Measurements from ENCODE around the gene PRIMA1. TPM values are rescaled to one million over a fixed set of nuclear protein-coding genes. Genes with fewer than 3 reads are reported as not detected.

Gene PRIMA1
- total and polyA plus RNA-seq, 9 of the 15 experiments (the other 6 are each of a cell fraction or from before 2014, with no cell fraction given): not detected

GRCh38 chr14:93824518-93825234 is 36.4 kb upstream of the PRIMA1 start:
- Histone ChIP-seq H3K9me3 (replicated peaks; ENCODE audit: control insufficient read depth, insufficient read depth, low read depth, low read length) (no peaks in the 10 kb centered on the region), H2AFZ (ENCODE audit: low read depth, low read length) (no peak overlapping the region), H3K27me3 (ENCODE audit: control insufficient read depth in 2 of 2, insufficient read depth in 2 of 2, low read length in 2 of 2) (no peaks in the 10 kb centered on the region; a peak in 1 of 5 replicates), H3K4me2 (ENCODE audit: insufficient read depth, low read length) (no peak overlapping the region), H3K36me3 (ENCODE audit: control insufficient read depth, insufficient read depth, low read length) (no peaks in the 10 kb centered on the region), H3K27ac (ENCODE audit: extremely low read depth, low read depth, low read length) (no peak overlapping the region), H3K4me1 (replicated peaks in 1 of 2; ENCODE audit: control insufficient read depth in 2 of 2, insufficient read depth in 2 of 2, low read length in 2 of 2) (peaks cover 0 to 4% of the 10 kb centered on the region in 2 experiments; a peak in 2 of 5 replicates), H3K4me3 (no peak overlapping the region), H3K9me1 (ENCODE audit: control insufficient read depth, insufficient read depth, low read length) (no peaks in the 10 kb centered on the region), H3K79me2 (ENCODE audit: control insufficient read depth, insufficient read depth, low read length) (no peaks in the 10 kb centered on the region), H3K9ac (ENCODE audit: insufficient read depth in 1 of 2, low read depth in 2 of 2, low read length in 2 of 2) (no peak overlapping the region), H4K20me1 (replicated peaks; ENCODE audit: control insufficient read depth, insufficient read depth, low read length) (no peaks in the 10 kb centered on the region)
- no peak for FAIRE-seq
- intact Hi-C loops (cut with micrococcal nuclease): no loop called here
- no peak for TF ChIP-seq SAFB2 (IDR thresholded peaks at IDR 0.05; ENCODE audit: borderline replicate concordance, low read depth, low read length, severe bottlenecking)
- TF ChIP-seq CTCF (IDR thresholded peaks at IDR 0.05 in 2 of 3, conservative IDR thresholded peaks at IDR 0.05 in 1 of 3; ENCODE audit: insufficient read depth in 2 of 3, low read depth in 1 of 3, low read length in 3 of 3): no peak
- no peak for TF ChIP-seq FOXM1 (IDR thresholded peaks at IDR 0.05; ENCODE audit: low read depth)
- TF ChIP-seq FOXM1 (CRISPR knock-in tag; IDR thresholded peaks at IDR 0.05; ENCODE audit: low read depth): no peak
- TF ChIP-seq HEY1 (CRISPR knock-in tag; IDR thresholded peaks at IDR 0.05; ENCODE audit: borderline replicate concordance): no peak
- no peak for TF ChIP-seq AFF1 (IDR thresholded peaks at IDR 0.05; ENCODE audit: low read depth in 1 of 2, partially characterized antibody in 2 of 2)
- TF ChIP-seq ZNF75A (CRISPR knock-in tag; IDR thresholded peaks at IDR 0.05): no peak
- TF ChIP-seq HDAC6 (IDR thresholded peaks at IDR 0.05; ENCODE audit: low read depth, low read length): no peak
- no peak for TF ChIP-seq MXI1 (IDR thresholded peaks at IDR 0.05; ENCODE audit: low read depth, low read length)
- TF ChIP-seq STAT5A (IDR thresholded peaks at IDR 0.05; ENCODE audit: borderline replicate concordance, low read length): no peak
- no peak for TF ChIP-seq TBP (optimal IDR thresholded peaks at IDR 0.05; ENCODE audit: low read depth, low read length)
- no peak for TF ChIP-seq ZFX (CRISPR knock-in tag; IDR thresholded peaks at IDR 0.05)
- TF ChIP-seq USF2 (CRISPR knock-in tag; IDR thresholded peaks at IDR 0.05): no peak
- TF ChIP-seq IRF1 (CRISPR knock-in tag; IDR thresholded peaks at IDR 0.05; ENCODE audit: borderline replicate concordance): no peak
- no peak for ATAC-seq
- in situ Hi-C loops (cut with MboI): no loop called here
- DNase-seq (ENCODE audit: extremely low read depth in 1 of 4, low spot score in 3 of 4): no peak
- CTCF ChIA-PET (ENCODE audit: low intra/inter-chr PET ratio): no interaction called here
- 0% methylated on average over 8 of the region's 33 CpGs for WGBS (ENCODE audit: insufficient coverage, low coverage, missing lambda C conversion rate)
- BruUV-seq (replicated peaks): no TSS peak
- POLR2A ChIA-PET: no interaction called here
